ENCODE measurements around the gene EYA2. TPM values are rescaled to one million over a fixed set of nuclear protein-coding genes. Genes with fewer than 3 reads are reported as not detected.

The EYA2 gene
- total RNA-seq, 1 experiment from 2014 or later, result 0.74 TPM

- Mint-ChIP-seq H3K9me3 (no peaks in the 10 kb centered on the region), H3K27me3 (ENCODE audit: low read depth) (peaks cover 6% of the 10 kb centered on the region), H3K4me1 (peaks cover 2 to 4% of the 10 kb centered on the region in 2 experiments; a peak in 3 of 4 replicates), H3K36me3 (ENCODE audit: insufficient read depth in 1 of 3, low read depth in 3 of 3) (no peaks in the 10 kb centered on the region), H3K4me3 (no peak overlapping the region), H3K27ac (no peak overlapping the region)
- WGBS (ENCODE audit: extremely low coverage, insufficient read length, low lambda C conversion rate), result no CpG with 5 or more reads among the region's 5 CpGs
- Histone ChIP-seq H3K79me2 (ENCODE audit: insufficient read depth, low read length) (no peaks in the 10 kb centered on the region), H2AFZ (ENCODE audit: low read length) (no peak overlapping the region), H3K4me1 (ENCODE audit: insufficient read depth, low read length) (no peaks in the 10 kb centered on the region; the same call in 1 of the 2 replicates), H2BK120ac (ENCODE audit: low read depth, low read length, poor library complexity, severe bottlenecking) (no peak overlapping the region), H4K20me1 (ENCODE audit: control insufficient read depth, insufficient read depth, insufficient read length) (no peaks in the 10 kb centered on the region), H3K23me2 (ENCODE audit: insufficient read length, low read depth, low read length, poor library complexity, severe bottlenecking) (no peaks in the 10 kb centered on the region), H3K27me3 (ENCODE audit: insufficient read depth, low read length) (peaks cover 2% of the 10 kb centered on the region; the same call in 1 of the 2 replicates), H3K14ac (ENCODE audit: insufficient read depth, low read length) (no peak overlapping the region), H4K8ac (replicated peaks; ENCODE audit: insufficient read length, low read depth, low read length) (no peak overlapping the region), H3K23ac (ENCODE audit: insufficient read length, low read depth, low read length) (no peak overlapping the region), H2BK12ac (ENCODE audit: insufficient read length, low read depth, low read length) (no peak overlapping the region), H2BK20ac (ENCODE audit: low read depth, low read length, poor library complexity, severe bottlenecking) (no peak overlapping the region), H3K79me1 (ENCODE audit: insufficient read depth, low read depth, low read length, poor library complexity, severe bottlenecking) (no peaks in the 10 kb centered on the region), H4K5ac (ENCODE audit: insufficient read length, low read depth, low read length) (no peak overlapping the region), H2BK15ac (ENCODE audit: low read depth, low read length) (no peak overlapping the region), H3K9me3 (ENCODE audit: control insufficient read depth, low read depth, low read length) (no peaks in the 10 kb centered on the region), H2AK5ac (ENCODE audit: insufficient read length, low read length) (no peak overlapping the region), H3K4ac (ENCODE audit: low read depth, low read length) (no peak overlapping the region), H3K27ac (ENCODE audit: insufficient read length, low read depth, low read length) (no peak overlapping the region), H3K56ac (ENCODE audit: insufficient read length, low read depth, low read length) (no peak overlapping the region), H4K91ac (ENCODE audit: insufficient read length, low read depth, low read length) (no peak overlapping the region), H3T11ph (ENCODE audit: low read length) (no peak overlapping the region), H3K9ac (ENCODE audit: extremely low read depth, insufficient read length, low read length) (no peak overlapping the region), H3K18ac (ENCODE audit: insufficient read length, low read depth, low read length) (no peak overlapping the region), H2BK5ac (ENCODE audit: insufficient read length, low read length) (no peak overlapping the region), H3K4me2 (ENCODE audit: insufficient read depth, insufficient read length, low read length) (no peak overlapping the region)
- no peak for DNase-seq
- TF ChIP-seq, protein P1, sequence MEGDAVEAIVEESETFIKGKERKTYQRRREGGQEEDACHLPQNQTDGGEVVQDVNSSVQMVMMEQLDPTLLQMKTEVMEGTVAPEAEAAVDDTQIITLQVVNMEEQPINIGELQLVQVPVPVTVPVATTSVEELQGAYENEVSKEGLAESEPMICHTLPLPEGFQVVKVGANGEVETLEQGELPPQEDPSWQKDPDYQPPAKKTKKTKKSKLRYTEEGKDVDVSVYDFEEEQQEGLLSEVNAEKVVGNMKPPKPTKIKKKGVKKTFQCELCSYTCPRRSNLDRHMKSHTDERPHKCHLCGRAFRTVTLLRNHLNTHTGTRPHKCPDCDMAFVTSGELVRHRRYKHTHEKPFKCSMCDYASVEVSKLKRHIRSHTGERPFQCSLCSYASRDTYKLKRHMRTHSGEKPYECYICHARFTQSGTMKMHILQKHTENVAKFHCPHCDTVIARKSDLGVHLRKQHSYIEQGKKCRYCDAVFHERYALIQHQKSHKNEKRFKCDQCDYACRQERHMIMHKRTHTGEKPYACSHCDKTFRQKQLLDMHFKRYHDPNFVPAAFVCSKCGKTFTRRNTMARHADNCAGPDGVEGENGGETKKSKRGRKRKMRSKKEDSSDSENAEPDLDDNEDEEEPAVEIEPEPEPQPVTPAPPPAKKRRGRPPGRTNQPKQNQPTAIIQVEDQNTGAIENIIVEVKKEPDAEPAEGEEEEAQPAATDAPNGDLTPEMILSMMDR (conservative IDR thresholded peaks at IDR 0.05), result no peak
Measured at GRCh38 chr20:47011984-47012383, 117.3 kb downstream of the EYA2 start.
